Activated T-cell treated with anti-CD3 and anti-CD28 coated beads, Interleukin-2, amount 50 U/mL, for 72 hours (primary cell): ENCODE measurements around the gene BCL2L12. TPM values are rescaled to one million over a fixed set of nuclear protein-coding genes. Genes with fewer than 3 reads are reported as not detected.

Experiments
- ATAC-seq, 2 donors: fragments of 150-1000 bp; cut with Tn5 transposase; replicated peaks in 1 of 2; 2 replicates each; pipeline ENCODE4 v1.10.0; 2021; ENCODE audit warnings: moderate library complexity in 2 of 2, mild to moderate bottlenecking in 1 of 2
- DNase-seq, 2 donors: peaks; one replicate each; pipeline ENCODE4 v3.0.0; 2021 to 2022; ENCODE audit warnings: mixed read lengths in 1 of 2
- H3K27ac Mint-ChIP-seq: one replicate; pipeline ENCODE4 v1.8.0; 2022; ENCODE audit warnings: mild to moderate bottlenecking, moderate library complexity, mixed read lengths
- H3K27me3 Mint-ChIP-seq: one replicate; pipeline ENCODE4 v1.8.0; 2022; ENCODE audit warnings: low read depth, mixed read lengths
- H3K36me3 Mint-ChIP-seq, 2 donors: one replicate each; pipeline ENCODE4 v1.8.0; 2022; ENCODE audit warnings: mixed read lengths in 2 of 2, mild to moderate bottlenecking in 1 of 2; ENCODE audit not compliant: insufficient read depth in 2 of 2
- H3K4me1 Mint-ChIP-seq: one replicate; pipeline ENCODE4 v1.8.0; 2022; ENCODE audit warnings: low read depth, mixed read lengths
- H3K4me3 Mint-ChIP-seq, 2 donors: one replicate each; pipeline ENCODE4 v1.8.0; 2022; ENCODE audit warnings: mild to moderate bottlenecking in 2 of 2, mixed read lengths in 2 of 2, moderate library complexity in 2 of 2
- H3K9me3 Mint-ChIP-seq, 2 donors: one replicate each; pipeline ENCODE4 v1.8.0; 2022; ENCODE audit warnings: mixed read lengths in 2 of 2
- total RNA-seq, 2 donors: library from RNA; stranded (reverse); gene quantifications; one replicate each; pipeline ENCODE4 v1.2.3, GENCODE V29; 2022

BCL2L12 gene
- total RNA-seq, 2 donors from 2014 or later = 80.3 to 82.6 TPM

- peaks cover 6% of the 10 kb centered on the region for H3K27me3 Mint-ChIP-seq
- H3K36me3 Mint-ChIP-seq = peaks cover 0 to 1% of the 10 kb centered on the region in 2 donors
- ATAC-seq (no peak), DNase-seq (no peak)
- peaks cover 41% of the 10 kb centered on the region for H3K4me1 Mint-ChIP-seq
- no peak overlapping the region for H3K27ac Mint-ChIP-seq
- no peak overlapping the region for H3K4me3 Mint-ChIP-seq
- H3K9me3 Mint-ChIP-seq = no peaks in the 10 kb centered on the region
Observed at GRCh38 chr19:49636233-49636932, 29.4 kb upstream of the BCL2L12 start.

- peaks cover 0 to 1% of the 10 kb centered on the region in 2 donors for H3K36me3 Mint-ChIP-seq
- peak overlapping the region; percentile 27 for H3K27ac Mint-ChIP-seq
- peaks cover 47% of the 10 kb centered on the region for H3K4me1 Mint-ChIP-seq
Observed at GRCh38 chr19:49637821-49638738, 27.7 kb upstream of the BCL2L12 start.

GRCh38 chr19:49639401-49640112, 26.2 kb upstream of the BCL2L12 start:
- no peak for DNase-seq
- Mint-ChIP-seq H3K36me3 (peaks cover 1 to 2% of the 10 kb centered on the region in 2 donors), H3K4me1 (peaks cover 62% of the 10 kb centered on the region), H3K27ac (no peak overlapping the region), H3K27me3 (peaks cover 6% of the 10 kb centered on the region), H3K9me3 (no peaks in the 10 kb centered on the region), H3K4me3 (peak overlapping the region; percentile 99 to 100)
- ATAC-seq = no peak

More at GRCh38 chr19:49637821-49638738, 27.7 kb upstream of the BCL2L12 start:
- peaks cover 6% of the 10 kb centered on the region for H3K27me3 Mint-ChIP-seq
- no peaks in the 10 kb centered on the region for H3K9me3 Mint-ChIP-seq
- DNase-seq = peak in 1 of 2 donors; percentile 14
- H3K4me3 Mint-ChIP-seq = peak overlapping the region; percentile 70 to 100
- no peak for ATAC-seq

GRCh38 chr19:49640113-49640898, 25.4 kb upstream of the BCL2L12 start, which contains the start of gene RRAS:
TSS of gene RRAS (minus strand) at chr19:49640143. CDS start at chr19:49640098, 45 bp downstream.
- peaks cover 6% of the 10 kb centered on the region for H3K27me3 Mint-ChIP-seq
- DNase-seq (peak; percentile 100), ATAC-seq (peak; percentile 67 to 70)
- peak within 1 kb of the TSS; percentile 99 to 100 for H3K4me3 Mint-ChIP-seq
- H3K27ac Mint-ChIP-seq = peak within 1 kb of the TSS; percentile 82
- no peaks in the 10 kb centered on the region for H3K9me3 Mint-ChIP-seq
- H3K4me1 Mint-ChIP-seq = peaks cover 64% of the 10 kb centered on the region
- H3K36me3 Mint-ChIP-seq = peaks cover 1 to 2% of the 10 kb centered on the region in 2 donors

- peaks cover 1 to 7% of the 10 kb centered on the region in 2 donors for H3K36me3 Mint-ChIP-seq
- no peaks in the 10 kb centered on the region for H3K9me3 Mint-ChIP-seq
- DNase-seq (peak; percentile 100), ATAC-seq (peak; percentile 73 to 75)
- peaks cover 6% of the 10 kb centered on the region for H3K27me3 Mint-ChIP-seq
- H3K4me1 Mint-ChIP-seq = peaks cover 71% of the 10 kb centered on the region
- peak within 1 kb of the TSS; percentile 99 to 100 for H3K4me3 Mint-ChIP-seq
- peak within 1 kb of the TSS; percentile 99 for H3K27ac Mint-ChIP-seq
Observed at GRCh38 chr19:49641688-49642491, 23.8 kb upstream of the BCL2L12 start, which contains the start of gene SCAF1. TSS of gene SCAF1 (plus strand) at chr19:49642209. CDS start at chr19:49645027, 2,818 bp downstream.

GRCh38 chr19:49642492-49643035, 23.2 kb upstream of the BCL2L12 start:
- Mint-ChIP-seq H3K36me3 (peaks cover 1 to 7% of the 10 kb centered on the region in 2 donors), H3K4me3 (peak overlapping the region; percentile 99 to 100), H3K9me3 (no peaks in the 10 kb centered on the region), H3K4me1 (peaks cover 70% of the 10 kb centered on the region), H3K27me3 (peaks cover 6% of the 10 kb centered on the region), H3K27ac (peak overlapping the region; percentile 99)
- no peak for ATAC-seq
- no peak for DNase-seq

GRCh38 chr19:49643466-49643865, 22.3 kb upstream of the BCL2L12 start:
- peak; percentile 27 to 36 for DNase-seq
- Mint-ChIP-seq H3K4me1 (peaks cover 61% of the 10 kb centered on the region), H3K9me3 (no peaks in the 10 kb centered on the region), H3K27ac (peak overlapping the region; percentile 99), H3K4me3 (peak overlapping the region; percentile 99 to 100), H3K36me3 (peaks cover 1 to 7% of the 10 kb centered on the region in 2 donors), H3K27me3 (peaks cover 3% of the 10 kb centered on the region)
- ATAC-seq = no peak

GRCh38 chr19:49645592-49645991, 20.1 kb upstream of the BCL2L12 start:
- Mint-ChIP-seq H3K36me3 (peaks cover 1 to 10% of the 10 kb centered on the region in 2 donors), H3K27ac (no peak overlapping the region), H3K9me3 (no peaks in the 10 kb centered on the region), H3K27me3 (no peaks in the 10 kb centered on the region), H3K4me3 (no peak overlapping the region), H3K4me1 (peaks cover 45% of the 10 kb centered on the region)
- ATAC-seq (no peak), DNase-seq (no peak)

- ATAC-seq (no peak), DNase-seq (no peak)
- H3K27ac Mint-ChIP-seq = no peak overlapping the region
- H3K27me3 Mint-ChIP-seq = no peaks in the 10 kb centered on the region
- peaks cover 0 to 12% of the 10 kb centered on the region in 2 donors for H3K36me3 Mint-ChIP-seq
- H3K4me3 Mint-ChIP-seq = no peak overlapping the region
- H3K4me1 Mint-ChIP-seq = peaks cover 41% of the 10 kb centered on the region
- H3K9me3 Mint-ChIP-seq = no peaks in the 10 kb centered on the region
Observed at GRCh38 chr19:49645995-49646394, 19.7 kb upstream of the BCL2L12 start.

GRCh38 chr19:49646586-49646985, 19.1 kb upstream of the BCL2L12 start:
- Mint-ChIP-seq H3K27me3 (no peaks in the 10 kb centered on the region), H3K36me3 (peaks cover 0 to 12% of the 10 kb centered on the region in 2 donors), H3K27ac (no peak overlapping the region), H3K9me3 (no peaks in the 10 kb centered on the region), H3K4me1 (peaks cover 41% of the 10 kb centered on the region), H3K4me3 (no peak overlapping the region)
- no peak for ATAC-seq
- no peak for DNase-seq
